ENCODE measurements around the gene PLEKHF1. TPM values are rescaled to one million over a fixed set of nuclear protein-coding genes. Genes with fewer than 3 reads are reported as not detected.

PLEKHF1 gene
- total and polyA plus RNA-seq, 8 donors: 2.1 to 9.3 (median 4.4) TPM

- H3K4me1 ChIP-seq: no peaks in the 10 kb centered on the region
- intact Hi-C loops (cut with DNase I): no loop called here
- no peaks in the 10 kb centered on the region for H3K27me3 ChIP-seq
- peaks cover 0 to 23% (median 0%) of the 10 kb centered on the region in 3 donors for H3K36me3 ChIP-seq
- H3K4me3 ChIP-seq: no peak overlapping the region
- 91 to 92% methylated on average over 30 of the region's 30 CpGs for WGBS, 2 donors
- no peaks in the 10 kb centered on the region for H3K9me3 ChIP-seq
- ATAC-seq (no peak), FAIRE-seq (no peak), DNase-seq (peak in 1 of 6 donors; percentile 37)
- H3K27ac ChIP-seq: no peak overlapping the region
- TF ChIP-seq CTCF (IDR thresholded peaks at IDR 0.05): no peak
Observed at GRCh38 chr19:29702161-29702962, 37.1 kb downstream of the PLEKHF1 start.

- H3K27ac ChIP-seq: no peak overlapping the region
- 93 to 95% methylated on average over 9 of the region's 9 CpGs for WGBS, 2 donors
- FAIRE-seq: no peak
- no peak overlapping the region for H3K4me3 ChIP-seq
- H3K36me3 ChIP-seq: peaks cover 0 to 25% (median 0%) of the 10 kb centered on the region in 3 donors
- intact Hi-C loops (cut with DNase I): no loop called here
- TF ChIP-seq CTCF (IDR thresholded peaks at IDR 0.05): no peak
- H3K4me1 ChIP-seq: no peaks in the 10 kb centered on the region
- DNase-seq: peak in 1 of 6 donors; percentile 43
- ATAC-seq: no peak
- H3K9me3 ChIP-seq: no peaks in the 10 kb centered on the region
- no peaks in the 10 kb centered on the region for H3K27me3 ChIP-seq
Observed at GRCh38 chr19:29702963-29703320, 37.7 kb downstream of the PLEKHF1 start.

DNA sequence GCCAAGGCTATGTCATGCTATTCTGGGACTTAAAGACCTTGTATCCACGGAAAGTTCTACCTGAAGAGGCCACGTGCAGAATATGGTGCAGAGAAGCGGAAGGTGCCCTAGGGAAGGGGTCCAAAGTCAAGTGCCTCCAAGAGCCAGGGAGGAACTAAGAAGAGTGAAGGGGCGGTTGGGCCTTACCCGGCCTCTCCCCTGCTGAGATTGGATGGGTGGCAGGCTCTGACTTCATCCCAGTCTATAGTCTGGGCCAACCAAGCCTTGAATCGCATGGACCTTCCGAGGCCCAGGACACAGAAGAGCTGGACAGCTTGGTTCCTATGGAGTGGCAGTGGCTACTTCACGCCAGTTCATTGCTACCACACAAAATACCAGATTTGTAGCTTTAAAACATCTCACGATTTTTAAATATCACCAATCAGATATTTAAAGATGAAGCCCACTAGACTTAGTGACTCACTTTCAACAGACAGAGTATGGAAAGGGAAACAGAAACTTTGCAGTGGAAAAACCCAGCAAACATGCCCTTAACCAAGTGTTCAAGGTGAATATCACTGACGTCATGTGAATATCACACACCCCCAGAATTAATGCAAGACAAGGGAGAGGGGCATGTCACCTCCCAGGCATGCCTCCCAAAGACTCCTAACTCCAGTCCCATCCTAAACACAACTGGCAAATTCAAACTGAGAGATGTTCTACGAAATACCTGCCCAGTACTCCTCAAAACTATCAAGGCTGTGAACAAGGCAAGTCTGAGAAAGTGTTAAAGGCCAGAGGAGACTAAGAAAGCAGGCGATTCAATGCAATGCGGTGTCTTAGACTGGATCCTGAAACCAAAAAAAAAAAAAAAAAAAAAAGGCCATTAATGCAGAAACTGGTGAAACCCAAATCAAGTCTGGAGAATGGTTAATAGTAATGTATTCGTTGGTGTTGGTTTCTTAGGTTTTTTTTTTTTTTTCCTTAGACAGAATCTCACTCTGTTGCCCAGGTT is 39.6 kb downstream of the PLEKHF1 start:
- H3K9me3 ChIP-seq: no peaks in the 10 kb centered on the region
- 81 to 83% methylated on average over 14 of the region's 14 CpGs for WGBS, 2 donors
- H3K27ac ChIP-seq: no peak overlapping the region
- FAIRE-seq: no peak
- peaks cover 0 to 25% (median 0%) of the 10 kb centered on the region in 3 donors for H3K36me3 ChIP-seq
- no peak overlapping the region for H3K4me3 ChIP-seq
- DNase-seq: peak in 1 of 6 donors; percentile 16
- H3K4me1 ChIP-seq: no peaks in the 10 kb centered on the region
- no peaks in the 10 kb centered on the region for H3K27me3 ChIP-seq
- intact Hi-C loops (cut with DNase I): no loop called here
- no peak for TF ChIP-seq CTCF (IDR thresholded peaks at IDR 0.05)
- ATAC-seq: no peak

DNA sequence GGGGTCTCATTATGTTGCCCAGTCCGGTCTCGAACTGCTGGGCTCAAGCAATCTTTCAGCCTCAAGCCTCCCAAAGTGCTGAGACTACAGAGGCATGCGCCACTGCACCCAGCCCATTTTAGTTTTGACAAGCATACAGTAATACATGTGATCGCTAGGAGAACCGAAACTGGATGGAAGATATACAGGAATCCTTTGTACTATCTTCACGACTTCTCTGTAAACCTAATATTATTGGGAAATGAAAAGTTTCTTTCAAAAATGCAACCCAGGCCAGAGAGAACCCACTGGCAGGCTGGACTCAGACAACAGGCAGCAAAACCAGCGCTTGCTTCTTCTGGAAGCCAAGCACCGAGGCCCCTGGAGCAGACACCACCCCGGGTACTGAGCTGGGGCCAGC is 40.4 kb downstream of the PLEKHF1 start:
- no peak overlapping the region for H3K4me3 ChIP-seq
- H3K36me3 ChIP-seq: peaks cover 0 to 25% (median 0%) of the 10 kb centered on the region in 3 donors
- H3K4me1 ChIP-seq: no peaks in the 10 kb centered on the region
- FAIRE-seq (no peak), DNase-seq (no peak), ATAC-seq (no peak)
- WGBS, 2 donors: 92 to 94% methylated on average over 9 of the region's 9 CpGs
- TF ChIP-seq CTCF (IDR thresholded peaks at IDR 0.05): no peak
- no peaks in the 10 kb centered on the region for H3K27me3 ChIP-seq
- H3K9me3 ChIP-seq: no peaks in the 10 kb centered on the region
- intact Hi-C loops (cut with DNase I): no loop called here
- H3K27ac ChIP-seq: no peak overlapping the region

All from pancreas (tissue), 10 donors.